ENCODE data around the gene NOP9.

GRCh38 chr14:24277071-24277470 lies 22.6 kb upstream of the NOP9 start:
- TF ChIP-seq GATA3 (IDR thresholded peaks at IDR 0.05; ENCODE audit: low read depth, low read length) (no peak), GATA2 (IDR thresholded peaks at IDR 0.05; ENCODE audit: low read depth, low read length) (no peak)
